GM19455 (cell line): ENCODE results near the gene UFD1.
"Not testable (repeated sequence)": the region's sequence is repeated elsewhere in the genome, so short reads cannot be mapped to it uniquely, and the experiment has no call there.

Experiments
- ATAC-seq: cut with Tn5 transposase; IDR thresholded peaks from one replicate; pipeline ENCODE4 v1.9.1; 2021; ENCODE audit not compliant: unreplicated experiment

Gene UFD1

GRCh38 chr22:19451570-19451969 is 27.4 kb downstream of the UFD1 start:
- no peak for ATAC-seq

- ATAC-seq: no peak
Observed at GRCh38 chr22:19450363-19451175, 28.4 kb downstream of the UFD1 start.

- no peak for ATAC-seq
Observed at GRCh38 chr22:19449422-19449767, 29.6 kb downstream of the UFD1 start.

GRCh38 chr22:19448739-19449421 is 30.1 kb downstream of the UFD1 start:
- no peak for ATAC-seq

- ATAC-seq: peak; percentile 33
Observed at GRCh38 chr22:19448076-19448607, 30.9 kb downstream of the UFD1 start.

- ATAC-seq: peak; percentile 73
Observed at GRCh38 chr22:19447330-19448075, 31.5 kb downstream of the UFD1 start, which contains the start of gene C22orf39. C22orf39 (minus strand) TSS chr22:19447711; CDS start chr22:19447688, 23 bp downstream.

- no peak for ATAC-seq
Observed at GRCh38 chr22:19446603-19447329, 32.2 kb downstream of the UFD1 start.

- not testable (repeated sequence) for ATAC-seq
Observed at GRCh38 chr22:19445279-19445982, 33.6 kb downstream of the UFD1 start.

GRCh38 chr22:19443544-19444211 is 35.3 kb downstream of the UFD1 start:
- ATAC-seq: no peak

GRCh38 chr22:19442166-19442565 is 36.8 kb downstream of the UFD1 start:
- ATAC-seq: no peak

- no peak for ATAC-seq
Observed at GRCh38 chr22:19440411-19441195, 38.4 kb downstream of the UFD1 start.

- ATAC-seq: no peak
Observed at GRCh38 chr22:19438298-19438697, 40.7 kb downstream of the UFD1 start.

GRCh38 chr22:19436444-19437161 is 42.4 kb downstream of the UFD1 start:
- ATAC-seq: not testable (repeated sequence)

GRCh38 chr22:19434829-19435580 is 44.0 kb downstream of the UFD1 start:
- ATAC-seq: no peak

GRCh38 chr22:19434401-19434800 is 44.6 kb downstream of the UFD1 start:
- no peak for ATAC-seq

- ATAC-seq: peak; percentile 75
Observed at GRCh38 chr22:19432133-19432851, 46.7 kb downstream of the UFD1 start, which contains the start of gene MRPL40. MRPL40 (plus strand) TSS chr22:19432545; CDS start chr22:19432555, 10 bp downstream.
